HG02759 (cell line): ENCODE data around the gene ITIH1.
"Not testable (repeated sequence)": the region's sequence is repeated elsewhere in the genome, so short reads cannot be mapped to it uniquely, and the experiment has no call there.

Experiments used
- ATAC-seq: cut with Tn5 transposase; IDR thresholded peaks from one replicate; pipeline ENCODE4 v1.9.1; 2021; ENCODE audit warnings: mild to moderate bottlenecking, moderate library complexity; ENCODE audit not compliant: unreplicated experiment

Gene ITIH1, protein sequence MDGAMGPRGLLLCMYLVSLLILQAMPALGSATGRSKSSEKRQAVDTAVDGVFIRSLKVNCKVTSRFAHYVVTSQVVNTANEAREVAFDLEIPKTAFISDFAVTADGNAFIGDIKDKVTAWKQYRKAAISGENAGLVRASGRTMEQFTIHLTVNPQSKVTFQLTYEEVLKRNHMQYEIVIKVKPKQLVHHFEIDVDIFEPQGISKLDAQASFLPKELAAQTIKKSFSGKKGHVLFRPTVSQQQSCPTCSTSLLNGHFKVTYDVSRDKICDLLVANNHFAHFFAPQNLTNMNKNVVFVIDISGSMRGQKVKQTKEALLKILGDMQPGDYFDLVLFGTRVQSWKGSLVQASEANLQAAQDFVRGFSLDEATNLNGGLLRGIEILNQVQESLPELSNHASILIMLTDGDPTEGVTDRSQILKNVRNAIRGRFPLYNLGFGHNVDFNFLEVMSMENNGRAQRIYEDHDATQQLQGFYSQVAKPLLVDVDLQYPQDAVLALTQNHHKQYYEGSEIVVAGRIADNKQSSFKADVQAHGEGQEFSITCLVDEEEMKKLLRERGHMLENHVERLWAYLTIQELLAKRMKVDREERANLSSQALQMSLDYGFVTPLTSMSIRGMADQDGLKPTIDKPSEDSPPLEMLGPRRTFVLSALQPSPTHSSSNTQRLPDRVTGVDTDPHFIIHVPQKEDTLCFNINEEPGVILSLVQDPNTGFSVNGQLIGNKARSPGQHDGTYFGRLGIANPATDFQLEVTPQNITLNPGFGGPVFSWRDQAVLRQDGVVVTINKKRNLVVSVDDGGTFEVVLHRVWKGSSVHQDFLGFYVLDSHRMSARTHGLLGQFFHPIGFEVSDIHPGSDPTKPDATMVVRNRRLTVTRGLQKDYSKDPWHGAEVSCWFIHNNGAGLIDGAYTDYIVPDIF

GRCh38 chr3:52777127-52777958, at the start of gene ITIH1:
Gene ITIH1, plus strand, starts transcription at chr3:52777599. Its CDS starts 17 bp downstream, at chr3:52777616.
- no peak for ATAC-seq

GRCh38 chr3:52728753-52729152, 48.6 kb upstream of the ITIH1 start:
- ATAC-seq, result not testable (repeated sequence)

- no peak for ATAC-seq
These were observed 46.7 kb upstream of the ITIH1 start for GRCh38 chr3:52730681-52731080.

GRCh38 chr3:52731590-52731989, 45.8 kb upstream of the ITIH1 start:
- no peak for ATAC-seq

DNA sequence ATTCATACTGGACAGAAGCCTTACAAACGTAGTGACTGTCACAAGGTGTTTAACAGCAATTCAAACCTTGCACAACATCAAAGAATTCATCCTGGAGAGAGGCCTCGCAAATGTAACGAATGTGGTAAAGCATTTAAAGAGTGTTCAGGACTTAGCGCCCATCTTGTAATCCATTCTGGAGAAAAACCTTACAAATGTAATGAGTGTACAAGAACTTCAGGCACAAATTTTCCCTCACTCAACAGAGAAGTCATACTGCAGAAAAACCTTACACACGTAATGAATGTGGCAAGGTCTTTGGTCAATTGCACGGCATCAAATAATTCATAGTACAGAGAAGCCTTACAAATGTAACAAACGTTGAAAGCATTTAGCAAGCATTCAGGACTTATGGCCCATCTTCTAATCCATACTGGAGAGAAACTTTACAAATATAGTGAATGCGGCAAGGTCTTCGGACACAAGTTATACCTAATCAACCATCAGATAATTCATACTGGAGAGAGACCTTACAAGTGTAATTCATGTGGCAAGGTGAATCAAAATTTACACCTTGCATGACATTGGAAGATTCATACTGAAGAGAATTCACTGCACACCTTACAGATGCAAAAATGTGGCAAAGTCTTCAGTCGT, 44.0 kb upstream of the ITIH1 start:
- no peak for ATAC-seq

- no peak for ATAC-seq
These were observed 37.7 kb upstream of the ITIH1 start for GRCh38 chr3:52739730-52740129.

DNA sequence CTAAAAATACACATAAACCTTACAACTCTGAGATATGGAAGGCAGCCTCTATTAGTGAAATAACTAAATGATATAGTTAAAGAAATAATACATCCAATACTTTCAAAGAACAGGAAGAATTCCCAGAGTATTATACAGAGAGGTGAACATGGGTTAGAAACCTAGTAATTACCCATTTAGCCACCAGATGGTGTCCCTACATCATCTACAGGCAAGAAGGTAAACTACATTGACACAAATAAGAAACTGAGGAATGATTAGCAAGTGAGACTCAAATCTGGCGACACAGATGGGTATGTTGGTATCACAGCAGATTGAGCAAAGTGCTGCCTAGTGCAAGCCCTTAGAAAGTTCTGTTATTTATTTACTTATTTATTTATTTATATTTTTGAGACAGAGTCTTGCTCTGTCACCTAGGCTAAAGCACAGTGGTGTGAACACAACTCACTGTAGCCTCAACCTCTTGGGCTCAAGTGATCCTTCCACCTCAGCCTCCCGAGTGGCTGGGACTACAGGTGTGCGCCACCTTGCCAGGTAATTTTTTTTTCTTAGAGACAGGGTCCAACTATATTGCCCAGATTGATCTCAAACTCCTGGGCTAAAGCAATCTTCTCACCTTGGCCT, 34.9 kb upstream of the ITIH1 start:
- ATAC-seq, result no peak

- ATAC-seq, result no peak
These were observed 34.2 kb upstream of the ITIH1 start for GRCh38 chr3:52743152-52743551.

GRCh38 chr3:52743721-52744120, 33.7 kb upstream of the ITIH1 start:
- ATAC-seq, result no peak

DNA sequence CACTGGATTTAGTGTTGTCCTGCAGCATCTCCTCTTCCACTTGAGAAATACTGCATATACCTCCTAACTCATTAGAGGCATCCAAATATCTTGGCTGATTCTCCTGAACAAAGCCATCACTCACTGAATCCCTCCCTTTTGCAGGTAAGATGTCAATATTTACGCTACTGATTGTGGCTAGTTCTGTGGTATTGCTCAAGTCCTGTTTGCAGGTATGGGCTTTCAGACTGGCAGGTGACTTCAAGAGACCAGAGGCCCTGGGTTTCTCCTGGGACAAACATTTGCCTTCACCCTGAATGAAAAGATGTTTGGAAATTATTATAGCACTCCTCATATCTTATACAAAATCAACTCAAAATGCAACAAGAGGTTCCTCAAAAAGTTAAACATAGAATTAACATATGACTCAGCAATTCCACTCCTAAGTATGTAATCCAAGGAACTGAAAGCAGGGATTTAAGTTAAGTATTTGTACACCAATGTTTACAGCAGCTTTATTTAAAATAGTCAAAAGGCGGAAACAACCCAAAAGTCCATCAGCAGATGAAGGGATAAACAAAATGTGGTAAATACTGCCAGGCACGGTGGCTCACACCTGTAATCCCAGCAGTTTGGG, 25.2 kb upstream of the ITIH1 start:
- ATAC-seq, result no peak

GRCh38 chr3:52754373-52754772, 23.0 kb upstream of the ITIH1 start:
- ATAC-seq, result no peak

- ATAC-seq, result no peak
These were observed 21.3 kb upstream of the ITIH1 start for GRCh38 chr3:52756141-52756540.

DNA sequence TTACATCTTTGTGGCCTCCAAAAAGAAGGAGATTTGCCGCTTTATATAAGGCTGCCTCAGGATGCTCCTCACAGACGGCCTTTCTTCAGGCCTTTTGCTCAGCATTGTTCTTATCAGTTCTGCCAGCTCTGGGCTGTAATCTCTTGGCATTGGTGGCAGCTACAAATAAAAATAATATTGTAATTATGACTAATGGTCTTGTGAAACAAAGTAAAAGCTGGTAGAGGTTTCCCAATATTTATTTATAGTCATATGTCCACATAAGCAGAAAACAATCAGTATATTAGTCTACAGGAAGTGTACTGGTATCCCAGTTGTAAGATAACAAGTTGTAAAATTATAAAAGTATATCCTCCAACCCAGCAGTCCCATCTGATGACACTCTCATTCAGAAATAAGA, 13.9 kb upstream of the ITIH1 start:
- ATAC-seq, result no peak

DNA sequence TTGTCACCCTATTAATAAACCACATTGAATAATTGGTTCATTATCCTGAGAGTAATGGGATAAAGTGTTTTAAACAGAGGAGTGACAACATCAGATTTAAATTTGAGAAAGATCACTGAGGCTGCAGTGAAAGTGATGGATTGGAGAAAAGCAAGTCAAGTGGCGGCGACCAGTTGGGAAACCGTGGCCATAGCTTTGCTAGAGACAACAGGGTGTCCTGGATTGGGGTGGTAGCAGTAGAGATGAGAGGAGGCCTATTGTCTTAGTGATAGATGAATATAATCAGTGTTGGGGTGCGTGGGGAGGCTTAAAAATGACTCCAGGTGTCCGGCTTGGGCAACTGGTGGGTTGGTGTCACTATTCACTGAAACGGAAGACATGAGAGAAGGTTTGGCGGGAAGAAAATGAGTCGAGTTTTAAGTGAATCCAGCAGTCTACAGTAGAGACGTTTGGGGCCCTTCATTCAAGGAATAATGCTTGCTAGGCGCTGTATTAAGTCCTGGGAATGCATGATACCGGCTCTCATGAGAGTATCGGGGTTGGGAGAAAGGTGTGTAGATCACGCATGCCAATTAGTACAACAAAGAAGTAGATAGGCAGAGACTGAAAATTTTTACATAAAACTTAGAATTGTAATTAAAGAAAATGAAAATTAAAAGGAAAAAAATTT, 7.5 kb upstream of the ITIH1 start:
- ATAC-seq, result no peak

DNA sequence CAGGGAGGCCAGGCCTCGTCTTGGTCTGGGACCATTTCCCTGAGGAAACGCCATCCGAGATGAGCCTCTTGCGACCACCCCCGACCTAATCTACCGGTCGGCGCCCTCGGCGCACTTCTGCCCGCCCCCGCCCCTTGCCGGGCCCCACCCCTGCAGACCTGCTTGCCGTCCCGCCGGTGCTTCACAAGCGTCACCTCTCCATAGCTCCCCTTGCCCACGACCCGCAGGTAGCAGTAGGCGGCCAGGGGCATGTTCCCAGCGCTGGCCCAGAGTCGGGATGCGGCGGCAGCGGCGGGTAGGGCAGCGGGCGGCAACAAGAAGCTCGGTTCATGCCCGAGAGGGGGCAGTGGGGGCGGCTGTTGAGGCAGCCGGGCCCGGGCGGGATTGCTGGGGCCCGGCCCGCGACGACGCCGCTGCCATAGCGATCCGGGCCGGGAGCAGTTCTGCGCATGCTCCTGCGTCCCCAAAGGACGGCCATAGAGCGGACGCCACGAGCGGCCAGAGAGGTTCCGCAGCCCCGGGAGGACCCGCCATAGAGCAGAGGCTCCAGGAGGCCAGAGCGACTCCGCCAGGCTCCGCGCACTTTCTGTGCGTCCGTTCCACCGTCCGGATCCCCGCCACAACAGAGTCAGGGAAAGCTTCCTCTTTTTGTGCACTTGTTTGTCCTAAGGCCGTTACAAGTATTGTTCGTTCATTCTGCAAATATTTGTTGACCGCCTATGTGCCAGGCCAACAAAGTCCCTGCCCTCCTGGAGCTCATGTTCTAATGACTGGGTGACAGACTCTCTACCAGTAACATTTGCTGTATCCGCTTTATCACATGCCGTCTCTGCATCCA, 6.7 kb upstream of the ITIH1 start, which contains the start of gene NEK4:
NEK4 (minus strand) TSS at position 445 of the 838 bp plus-strand sequence; CDS start at position 251, 194 bp downstream.
- peak; percentile 97 for ATAC-seq

DNA sequence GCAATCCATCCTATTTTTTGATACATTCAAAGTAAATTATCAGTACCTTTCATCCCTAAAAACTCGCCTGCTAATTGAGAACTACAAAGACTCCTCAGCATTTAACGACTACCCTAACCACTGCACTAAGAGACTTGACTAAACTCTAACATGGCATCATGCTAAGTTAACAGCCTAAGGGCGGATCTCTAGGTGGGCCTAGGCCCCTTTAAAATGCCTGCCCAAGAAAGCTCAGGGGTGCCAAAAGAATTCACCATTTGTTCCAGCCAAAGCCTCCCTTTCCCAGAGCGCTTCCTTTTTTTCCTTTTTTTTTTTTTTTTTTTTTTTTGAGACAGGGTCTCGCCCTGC, 6.1 kb upstream of the ITIH1 start:
- ATAC-seq, result no peak

- ATAC-seq, result no peak
These were observed 5.7 kb upstream of the ITIH1 start for GRCh38 chr3:52771702-52772101.

DNA sequence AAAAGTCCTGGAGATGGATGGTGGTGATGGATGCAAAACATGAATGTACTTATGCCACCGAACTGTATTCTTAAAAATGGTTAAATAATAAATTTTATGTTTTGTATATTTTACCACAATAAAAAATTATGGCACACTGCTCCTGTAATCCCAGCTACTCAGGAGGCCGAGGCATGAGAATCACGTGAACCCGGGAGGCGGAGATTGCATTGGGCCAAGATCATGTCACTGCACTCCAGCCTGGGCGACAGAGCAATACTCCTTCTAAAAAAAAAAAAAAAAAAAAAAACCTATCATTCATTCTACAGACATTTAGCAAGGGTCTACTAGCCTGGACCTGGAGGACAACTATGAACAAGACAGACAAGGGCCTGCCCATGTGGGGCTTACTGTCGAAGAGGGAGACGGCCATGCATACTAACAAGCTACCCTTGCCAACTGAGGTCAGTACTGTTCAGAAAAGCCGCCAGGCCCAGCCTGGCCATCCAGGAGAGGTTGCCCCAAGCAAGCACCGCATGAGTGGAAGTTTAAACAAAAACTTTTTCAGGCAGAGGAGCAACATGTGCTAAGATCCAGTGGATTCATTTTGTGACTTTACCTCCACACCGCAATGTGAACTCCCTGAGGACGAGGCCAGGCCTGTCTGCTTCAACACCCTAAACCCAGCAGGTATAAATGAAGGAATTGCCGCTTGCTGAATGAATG, 3.9 kb upstream of the ITIH1 start:
- ATAC-seq, result no peak
